GM12865 (cell line): ENCODE measurements around the gene RBM18.

Experiments used
- DNase-seq: peaks from one replicate; pipeline ENCODE4 v3.0.0; 2010; ENCODE audit warnings: low read depth
- H3K4me3 ChIP-seq: 2 replicates; pipeline ENCODE4 v1.5.1; 2011; ENCODE audit warnings: mild to moderate bottlenecking, low read depth, low read length, control low read depth
- CTCF ChIP-seq: IDR thresholded peaks from 2 replicates; pipeline ENCODE4 v1.5.1; 2011; ENCODE audit warnings: low read length, control low read depth, low read depth, inconsistent platforms; ENCODE audit not compliant: insufficient read depth; ENCODE audit errors: missing control alignments

Gene RBM18

GRCh38 chr9:122276096-122276495, 11.5 kb upstream of the RBM18 start:
- no peak overlapping the region for H3K4me3 ChIP-seq
- DNase-seq: no peak
- no peak for TF ChIP-seq CTCF

GRCh38 chr9:122274055-122274454, 9.4 kb upstream of the RBM18 start:
- DNase-seq: no peak
- H3K4me3 ChIP-seq: no peak overlapping the region
- TF ChIP-seq CTCF: no peak

- no peak overlapping the region for H3K4me3 ChIP-seq
- DNase-seq: peak; percentile 20
- TF ChIP-seq CTCF: no peak
Measured at GRCh38 chr9:122268041-122268814, 3.6 kb upstream of the RBM18 start.

GRCh38 chr9:122265149-122265915, 692 bp upstream of the RBM18 start:
- no peak for TF ChIP-seq CTCF
- peak; percentile 71 for DNase-seq
- peak overlapping the region; percentile 86 for H3K4me3 ChIP-seq

- DNase-seq: peak; percentile 22
- H3K4me3 ChIP-seq: peak overlapping the region; percentile 86
- TF ChIP-seq CTCF: no peak
Measured at GRCh38 chr9:122263699-122264349, 816 bp downstream of the RBM18 start.

- no peak overlapping the region for H3K4me3 ChIP-seq
- TF ChIP-seq CTCF: no peak
- DNase-seq: no peak
Measured at GRCh38 chr9:122262073-122262472, 2.6 kb downstream of the RBM18 start.
